Measurements from ENCODE around the gene DIPK2B.

Gene DIPK2B

GRCh38 chrX:45164021-45164621, 36.6 kb downstream of the DIPK2B start:
- H3K4me3 ChIP-seq (ENCODE audit: low read length in 2 of 2): no peak overlapping the region
- H3K9me3 ChIP-seq (ENCODE audit: control insufficient read depth in 2 of 2, low read length in 2 of 2): peaks cover 0 to 7% of the 10 kb centered on the region in 2 donors
- no peak overlapping the region for H3K9ac ChIP-seq (ENCODE audit: low read length in 2 of 2)
- H3K4me1 ChIP-seq (ENCODE audit: control insufficient read depth, insufficient read depth, low read length): no peaks in the 10 kb centered on the region
- no peak overlapping the region for H3K27ac ChIP-seq (ENCODE audit: low read length)
- H3K27me3 ChIP-seq (ENCODE audit: control insufficient read depth in 1 of 2, insufficient read depth in 2 of 2, low read length in 2 of 2): peaks cover 0 to 6% of the 10 kb centered on the region in 2 donors
- no peaks in the 10 kb centered on the region for H3K36me3 ChIP-seq (ENCODE audit: control insufficient read depth in 2 of 2, insufficient read depth in 2 of 2, low read length in 2 of 2)

- peaks cover 0 to 7% of the 10 kb centered on the region in 2 donors for H3K9me3 ChIP-seq (ENCODE audit: control insufficient read depth in 2 of 2, low read length in 2 of 2)
- no peaks in the 10 kb centered on the region for H3K4me1 ChIP-seq (ENCODE audit: control insufficient read depth, insufficient read depth, low read length)
- no peak overlapping the region for H3K9ac ChIP-seq (ENCODE audit: low read length in 2 of 2)
- H3K27ac ChIP-seq (ENCODE audit: low read length): no peak overlapping the region
- peaks cover 0 to 5% of the 10 kb centered on the region in 2 donors for H3K27me3 ChIP-seq (ENCODE audit: control insufficient read depth in 1 of 2, insufficient read depth in 2 of 2, low read length in 2 of 2)
- no peaks in the 10 kb centered on the region for H3K36me3 ChIP-seq (ENCODE audit: control insufficient read depth in 2 of 2, insufficient read depth in 2 of 2, low read length in 2 of 2)
- no peak overlapping the region for H3K4me3 ChIP-seq (ENCODE audit: low read length in 2 of 2)
These were observed 43.0 kb downstream of the DIPK2B start for GRCh38 chrX:45157647-45158046.

DNA sequence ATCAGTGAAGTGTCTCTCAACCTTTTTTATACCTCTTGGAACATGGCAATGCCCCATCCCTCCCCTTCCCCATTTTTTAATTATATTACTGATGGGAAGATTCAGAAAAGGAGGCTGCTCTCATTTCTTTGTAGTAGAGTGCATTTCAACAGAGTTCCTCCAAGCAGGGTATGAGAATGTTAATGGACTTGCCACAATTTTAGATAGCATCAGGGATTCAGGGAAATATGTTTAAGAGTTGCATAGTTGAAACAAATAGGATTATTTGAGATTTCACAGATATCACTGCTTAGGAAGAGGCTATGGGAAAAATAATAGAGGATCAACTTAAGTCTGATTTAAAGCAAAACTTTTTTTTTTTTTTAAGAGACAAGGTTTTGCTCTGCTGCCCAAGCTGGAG, 46.2 kb downstream of the DIPK2B start:
- Histone ChIP-seq H3K27me3 (ENCODE audit: control insufficient read depth in 1 of 2, insufficient read depth in 2 of 2, low read length in 2 of 2) (peaks cover 0 to 6% of the 10 kb centered on the region in 2 donors), H3K4me1 (ENCODE audit: control insufficient read depth, insufficient read depth, low read length) (no peaks in the 10 kb centered on the region), H3K4me3 (ENCODE audit: low read length in 2 of 2) (no peak overlapping the region), H3K27ac (ENCODE audit: low read length) (no peak overlapping the region), H3K9ac (ENCODE audit: low read length in 2 of 2) (no peak overlapping the region), H3K9me3 (ENCODE audit: control insufficient read depth in 2 of 2, low read length in 2 of 2) (no peaks in the 10 kb centered on the region), H3K36me3 (ENCODE audit: control insufficient read depth in 2 of 2, insufficient read depth in 2 of 2, low read length in 2 of 2) (no peaks in the 10 kb centered on the region)

DNA sequence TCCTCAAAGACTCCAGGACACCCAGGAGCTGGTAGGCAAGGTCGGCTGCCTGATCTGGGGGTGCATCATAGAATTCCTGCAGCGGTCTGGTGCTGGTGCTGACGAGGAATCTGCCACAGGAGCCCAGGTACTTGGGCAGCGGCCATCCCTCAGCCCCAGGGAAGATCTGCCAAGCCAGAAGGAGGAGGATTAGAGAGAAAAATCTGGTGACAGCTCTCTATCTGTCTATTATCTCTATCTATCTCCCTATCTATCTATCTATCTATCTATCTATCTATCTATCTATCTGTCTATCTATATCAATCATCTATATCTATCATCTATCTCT, 46.7 kb downstream of the DIPK2B start:
- H3K9me3 ChIP-seq (ENCODE audit: control insufficient read depth in 2 of 2, low read length in 2 of 2): no peaks in the 10 kb centered on the region
- peaks cover 0 to 10% of the 10 kb centered on the region in 2 donors for H3K27me3 ChIP-seq (ENCODE audit: control insufficient read depth in 1 of 2, insufficient read depth in 2 of 2, low read length in 2 of 2)
- no peak overlapping the region for H3K9ac ChIP-seq (ENCODE audit: low read length in 2 of 2)
- no peak overlapping the region for H3K4me3 ChIP-seq (ENCODE audit: low read length in 2 of 2)
- H3K4me1 ChIP-seq (ENCODE audit: control insufficient read depth, insufficient read depth, low read length): no peaks in the 10 kb centered on the region
- H3K27ac ChIP-seq (ENCODE audit: low read length): no peak overlapping the region
- no peaks in the 10 kb centered on the region for H3K36me3 ChIP-seq (ENCODE audit: control insufficient read depth in 2 of 2, insufficient read depth in 2 of 2, low read length in 2 of 2)
